ENCODE results near the gene ANKS1A.

GRCh38 chr6:35105078-35105477 lies 216.0 kb downstream of the ANKS1A start:
- TF ChIP-seq YY1 (IDR thresholded peaks at IDR 0.05; ENCODE audit: insufficient read depth, insufficient read length) (no peak), ZNF274 (IDR thresholded peaks at IDR 0.05; ENCODE audit: low read depth, low read length) (no peak), SUZ12 (IDR thresholded peaks at IDR 0.05; ENCODE audit: extremely low read depth, insufficient read depth, insufficient read length) (no peak)
